GM23338 (cell line): ENCODE results near the gene TMEM87B. TPM values are rescaled to one million over a fixed set of nuclear protein-coding genes. Genes with fewer than 3 reads are reported as not detected.

ENCODE experiments used
- ATAC-seq: fragments of 200-7000 bp; cut with Tn5 transposase; 3 replicates; pipeline ENCODE4 v1.9.1; 2020
- DNase-seq: peaks from one replicate; pipeline ENCODE4 v3.0.0-alpha.2; 2015; ENCODE audit warnings: low spot score
- H2AFZ ChIP-seq: fragments of 200-600 bp; sonication (generic); 2 replicates; pipeline ENCODE4 v1.8.0; 2016; ENCODE audit warnings: antibody characterized with exemption, mild to moderate bottlenecking, moderate library complexity
- H3F3A ChIP-seq: fragments of 200-600 bp; sonication (generic); replicated peaks from 2 replicates; pipeline ENCODE4 v1.8.0; 2017; ENCODE audit warnings: antibody characterized with exemption, mixed run types, low read depth
- H3K27ac ChIP-seq: fragments of 200-600 bp; sonication (generic); 2 replicates; pipeline ENCODE4 v1.6.1; 2016; ENCODE audit warnings: low read depth
- H3K27me3 ChIP-seq: fragments of 200-600 bp; sonication (generic); 2 replicates; pipeline ENCODE4 v1.8.0; 2016; ENCODE audit warnings: mild to moderate bottlenecking, mixed run types, moderate library complexity; ENCODE audit not compliant: insufficient read depth
- H3K36me3 ChIP-seq: fragments of 200-600 bp; sonication (generic); 2 replicates; pipeline ENCODE4 v1.8.0; 2016; ENCODE audit warnings: mild to moderate bottlenecking; ENCODE audit not compliant: insufficient read depth
- H3K4me1 ChIP-seq: fragments of 200-600 bp; sonication (generic); 2 replicates; pipeline ENCODE4 v1.8.0; 2016; ENCODE audit warnings: mild to moderate bottlenecking, moderate library complexity; ENCODE audit not compliant: insufficient read depth
- H3K4me2 ChIP-seq: fragments of 200-600 bp; sonication (generic); 2 replicates; pipeline ENCODE4 v1.7.1; 2017; ENCODE audit warnings: mixed run types
- H3K4me3 ChIP-seq: fragments of 200-600 bp; sonication (generic); 2 replicates; pipeline ENCODE4 v1.6.1; 2016; ENCODE audit warnings: mixed run types
- H3K79me2 ChIP-seq: fragments of 200-600 bp; sonication (generic); replicated peaks from 2 replicates; pipeline ENCODE4 v1.8.0; 2017; ENCODE audit warnings: mild to moderate bottlenecking; ENCODE audit not compliant: insufficient read depth
- H3K9me2 ChIP-seq: fragments of 200-600 bp; sonication (generic); 2 replicates; pipeline ENCODE4 v1.8.0; 2017; ENCODE audit not compliant: insufficient read depth
- H4K20me1 ChIP-seq: fragments of 200-600 bp; sonication (generic); replicated peaks from 2 replicates; pipeline ENCODE4 v1.8.0; 2017; ENCODE audit warnings: mild to moderate bottlenecking; ENCODE audit not compliant: insufficient read depth
- H3K27ac Mint-ChIP-seq: 2 replicates; pipeline ENCODE4 v1.8.0; 2020; ENCODE audit warnings: inconsistent platforms, mild to moderate bottlenecking, moderate library complexity, mixed read lengths
- H3K27me3 Mint-ChIP-seq: 3 replicates; pipeline ENCODE4 v1.8.0; 2022; ENCODE audit warnings: low read depth, mild to moderate bottlenecking, moderate library complexity, mixed read lengths, inconsistent platforms; ENCODE audit not compliant: insufficient read depth, poor library complexity
- H3K36me3 Mint-ChIP-seq: 3 replicates; pipeline ENCODE4 v1.8.0; 2021; ENCODE audit warnings: low read depth, mild to moderate bottlenecking, inconsistent platforms, moderate library complexity, mixed read lengths
- H3K4me1 Mint-ChIP-seq: 3 replicates; pipeline ENCODE4 v1.8.0; 2020; ENCODE audit warnings: mild to moderate bottlenecking, inconsistent platforms, mixed read lengths
- H3K4me3 Mint-ChIP-seq: 3 replicates; pipeline ENCODE4 v1.8.0; 2021; ENCODE audit warnings: moderate library complexity, mild to moderate bottlenecking, inconsistent platforms, mixed read lengths
- H3K9me3 Mint-ChIP-seq: 3 replicates; pipeline ENCODE4 v1.8.0; 2020; ENCODE audit warnings: moderate library complexity, mild to moderate bottlenecking, inconsistent platforms, mixed read lengths
- CREB1 ChIP-seq: fragments of 250-450 bp; sonication (Bioruptor Pico); IDR thresholded peaks from 2 replicates; pipeline ENCODE4 v1.5.0; 2020; ENCODE audit warnings: low read depth, mild to moderate bottlenecking, moderate library complexity
- EZH2 ChIP-seq: fragments of 200-600 bp; sonication (generic); IDR thresholded peaks from one replicate; pipeline ENCODE4 v1.8.0; 2017; ENCODE audit warnings: antibody characterized with exemption, mild to moderate bottlenecking, low read depth; ENCODE audit not compliant: unreplicated experiment
- EZH2phosphoT487 ChIP-seq: fragments of 200-600 bp; sonication (generic); IDR thresholded peaks from one replicate; pipeline ENCODE4 v1.8.1; 2018; ENCODE audit warnings: antibody characterized with exemption; ENCODE audit not compliant: unreplicated experiment
- JUNB ChIP-seq: IDR thresholded peaks from one replicate; pipeline ENCODE4 v1.6.1; 2016; ENCODE audit warnings: antibody characterized with exemption; ENCODE audit not compliant: unreplicated experiment
- NANOG ChIP-seq: IDR thresholded peaks from 2 replicates; pipeline ENCODE4 v1.6.1; 2016; ENCODE audit warnings: antibody characterized with exemption, borderline replicate concordance
- POLR2AphosphoS5 ChIP-seq: IDR thresholded peaks from 2 replicates; pipeline ENCODE4 v1.6.1; 2016; ENCODE audit warnings: antibody characterized with exemption, low read depth
- STAT1 ChIP-seq: IDR thresholded peaks from one replicate; pipeline ENCODE4 v1.6.1; 2016; ENCODE audit warnings: antibody characterized with exemption; ENCODE audit not compliant: unreplicated experiment
- ZNF114 ChIP-seq: fragments of 250-450 bp; sonication (Bioruptor Pico); IDR thresholded peaks from 2 replicates; pipeline ENCODE4 v1.5.0; 2020; ENCODE audit warnings: mild to moderate bottlenecking, moderate library complexity
- ZNF331 ChIP-seq: fragments of 250-450 bp; sonication (Bioruptor Pico); IDR thresholded peaks from 2 replicates; pipeline ENCODE4 v1.5.0; 2020; ENCODE audit warnings: low read depth, mild to moderate bottlenecking, moderate library complexity
- polyA plus RNA-seq: library from polyadenylated mRNA; unstranded; fragments of >200 nt; fragmentation: Nextera tagmentation; extraction: Ambion mirVana; gene quantifications from 2 replicates; pipeline ENCODE4 v1.2.1, GENCODE V29; 2016
- total RNA-seq: library from RNA; depleted of rRNA; stranded (reverse); fragments of >200 nt; shearing (Covaris generic); gene quantifications from 2 replicates; pipeline ENCODE4 v1.2.3, GENCODE V29; 2014
- TF ChIP-seq, protein P1 (sequence below), 2 experiments: fragments of 200-600 bp in 1 of 2; sonication (generic) in 1 of 2; conservative IDR thresholded peaks; 2 replicates each; pipeline versions ENCODE4 v1.5.1 to v1.6.1; 2016 to 2017; ENCODE audit warnings: antibody characterized with exemption in 2 of 2, low read depth in 2 of 2, mild to moderate bottlenecking in 2 of 2, moderate library complexity in 1 of 2
- TF ChIP-seq, protein P2 (sequence below): IDR thresholded peaks from 2 replicates; pipeline ENCODE4 v1.6.1; 2016; ENCODE audit warnings: antibody characterized with exemption
- TF ChIP-seq, protein P3 (sequence below): IDR thresholded peaks from one replicate; pipeline ENCODE4 v1.6.1; 2018; ENCODE audit warnings: antibody characterized with exemption; ENCODE audit not compliant: unreplicated experiment
- TF ChIP-seq, protein P4 (sequence below): fragments of 250-450 bp; sonication (Bioruptor Pico); IDR thresholded peaks from 2 replicates; pipeline ENCODE4 v1.5.0; 2020; ENCODE audit warnings: mild to moderate bottlenecking, moderate library complexity

The TMEM87B gene
- total and polyA plus RNA-seq, 2 experiments from 2014 or later = 7.0 to 15.4 TPM

DNA sequence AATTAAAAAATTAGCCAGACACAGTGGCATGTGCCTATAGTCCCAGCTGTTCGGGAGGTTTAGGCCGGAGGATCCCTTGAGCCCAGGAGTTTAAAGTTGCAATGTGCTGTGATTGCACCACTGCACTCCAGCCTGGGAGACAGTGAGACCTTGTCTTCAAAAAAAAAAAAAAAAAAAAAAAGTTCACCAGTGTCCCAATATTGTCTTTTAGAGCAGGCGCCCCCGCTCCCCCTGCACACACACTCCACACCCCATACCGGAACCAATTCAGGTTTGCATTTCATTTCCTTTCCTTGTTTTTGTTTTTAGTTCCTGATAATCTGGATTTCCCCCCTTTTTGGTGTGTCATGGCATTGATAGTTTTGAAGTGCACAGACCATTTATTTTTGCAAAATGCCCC is 10.4 kb downstream of the TMEM87B start:
- peaks cover 13% of the 10 kb centered on the region for H3K36me3 ChIP-seq
- H3K4me3 ChIP-seq = no peak overlapping the region
- no peaks in the 10 kb centered on the region; the same call in 1 of the 2 replicates for H4K20me1 ChIP-seq
- peaks cover 5% of the 10 kb centered on the region for H3K27me3 Mint-ChIP-seq
- peaks cover 3% of the 10 kb centered on the region; the same call in 1 of the 3 replicates for H3K9me3 Mint-ChIP-seq
- no peaks in the 10 kb centered on the region for H3K4me1 ChIP-seq
- no peak overlapping the region for H3K4me3 Mint-ChIP-seq
- no peak overlapping the region for H3K27ac ChIP-seq
- peaks cover 12% of the 10 kb centered on the region; the same call in 2 of the 3 replicates for H3K4me1 Mint-ChIP-seq
- ATAC-seq (no peak), DNase-seq (no peak)
- no peaks in the 10 kb centered on the region for H3K27me3 ChIP-seq
- no peak overlapping the region for H3K27ac Mint-ChIP-seq
- no peaks in the 10 kb centered on the region for H3K79me2 ChIP-seq
- H3K4me2 ChIP-seq = no peak overlapping the region
- no peaks in the 10 kb centered on the region for H3K9me2 ChIP-seq
- TF ChIP-seq, protein P1, sequence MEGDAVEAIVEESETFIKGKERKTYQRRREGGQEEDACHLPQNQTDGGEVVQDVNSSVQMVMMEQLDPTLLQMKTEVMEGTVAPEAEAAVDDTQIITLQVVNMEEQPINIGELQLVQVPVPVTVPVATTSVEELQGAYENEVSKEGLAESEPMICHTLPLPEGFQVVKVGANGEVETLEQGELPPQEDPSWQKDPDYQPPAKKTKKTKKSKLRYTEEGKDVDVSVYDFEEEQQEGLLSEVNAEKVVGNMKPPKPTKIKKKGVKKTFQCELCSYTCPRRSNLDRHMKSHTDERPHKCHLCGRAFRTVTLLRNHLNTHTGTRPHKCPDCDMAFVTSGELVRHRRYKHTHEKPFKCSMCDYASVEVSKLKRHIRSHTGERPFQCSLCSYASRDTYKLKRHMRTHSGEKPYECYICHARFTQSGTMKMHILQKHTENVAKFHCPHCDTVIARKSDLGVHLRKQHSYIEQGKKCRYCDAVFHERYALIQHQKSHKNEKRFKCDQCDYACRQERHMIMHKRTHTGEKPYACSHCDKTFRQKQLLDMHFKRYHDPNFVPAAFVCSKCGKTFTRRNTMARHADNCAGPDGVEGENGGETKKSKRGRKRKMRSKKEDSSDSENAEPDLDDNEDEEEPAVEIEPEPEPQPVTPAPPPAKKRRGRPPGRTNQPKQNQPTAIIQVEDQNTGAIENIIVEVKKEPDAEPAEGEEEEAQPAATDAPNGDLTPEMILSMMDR (conservative IDR thresholded peaks at IDR 0.05; ENCODE audit: low read depth in 2 of 2) = no peak
- TF ChIP-seq, protein P2, sequence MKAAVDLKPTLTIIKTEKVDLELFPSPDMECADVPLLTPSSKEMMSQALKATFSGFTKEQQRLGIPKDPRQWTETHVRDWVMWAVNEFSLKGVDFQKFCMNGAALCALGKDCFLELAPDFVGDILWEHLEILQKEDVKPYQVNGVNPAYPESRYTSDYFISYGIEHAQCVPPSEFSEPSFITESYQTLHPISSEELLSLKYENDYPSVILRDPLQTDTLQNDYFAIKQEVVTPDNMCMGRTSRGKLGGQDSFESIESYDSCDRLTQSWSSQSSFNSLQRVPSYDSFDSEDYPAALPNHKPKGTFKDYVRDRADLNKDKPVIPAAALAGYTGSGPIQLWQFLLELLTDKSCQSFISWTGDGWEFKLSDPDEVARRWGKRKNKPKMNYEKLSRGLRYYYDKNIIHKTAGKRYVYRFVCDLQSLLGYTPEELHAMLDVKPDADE = no peak
- no peak for TF ChIP-seq ZNF114 (CRISPR knock-in tag)
- TF ChIP-seq EZH2 = no peak
- TF ChIP-seq CREB1 (CRISPR knock-in tag) = no peak
- TF ChIP-seq, protein P3, sequence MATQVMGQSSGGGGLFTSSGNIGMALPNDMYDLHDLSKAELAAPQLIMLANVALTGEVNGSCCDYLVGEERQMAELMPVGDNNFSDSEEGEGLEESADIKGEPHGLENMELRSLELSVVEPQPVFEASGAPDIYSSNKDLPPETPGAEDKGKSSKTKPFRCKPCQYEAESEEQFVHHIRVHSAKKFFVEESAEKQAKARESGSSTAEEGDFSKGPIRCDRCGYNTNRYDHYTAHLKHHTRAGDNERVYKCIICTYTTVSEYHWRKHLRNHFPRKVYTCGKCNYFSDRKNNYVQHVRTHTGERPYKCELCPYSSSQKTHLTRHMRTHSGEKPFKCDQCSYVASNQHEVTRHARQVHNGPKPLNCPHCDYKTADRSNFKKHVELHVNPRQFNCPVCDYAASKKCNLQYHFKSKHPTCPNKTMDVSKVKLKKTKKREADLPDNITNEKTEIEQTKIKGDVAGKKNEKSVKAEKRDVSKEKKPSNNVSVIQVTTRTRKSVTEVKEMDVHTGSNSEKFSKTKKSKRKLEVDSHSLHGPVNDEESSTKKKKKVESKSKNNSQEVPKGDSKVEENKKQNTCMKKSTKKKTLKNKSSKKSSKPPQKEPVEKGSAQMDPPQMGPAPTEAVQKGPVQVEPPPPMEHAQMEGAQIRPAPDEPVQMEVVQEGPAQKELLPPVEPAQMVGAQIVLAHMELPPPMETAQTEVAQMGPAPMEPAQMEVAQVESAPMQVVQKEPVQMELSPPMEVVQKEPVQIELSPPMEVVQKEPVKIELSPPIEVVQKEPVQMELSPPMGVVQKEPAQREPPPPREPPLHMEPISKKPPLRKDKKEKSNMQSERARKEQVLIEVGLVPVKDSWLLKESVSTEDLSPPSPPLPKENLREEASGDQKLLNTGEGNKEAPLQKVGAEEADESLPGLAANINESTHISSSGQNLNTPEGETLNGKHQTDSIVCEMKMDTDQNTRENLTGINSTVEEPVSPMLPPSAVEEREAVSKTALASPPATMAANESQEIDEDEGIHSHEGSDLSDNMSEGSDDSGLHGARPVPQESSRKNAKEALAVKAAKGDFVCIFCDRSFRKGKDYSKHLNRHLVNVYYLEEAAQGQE = no peak
- no peak for TF ChIP-seq EZH2phosphoT487
- TF ChIP-seq, protein P4, sequence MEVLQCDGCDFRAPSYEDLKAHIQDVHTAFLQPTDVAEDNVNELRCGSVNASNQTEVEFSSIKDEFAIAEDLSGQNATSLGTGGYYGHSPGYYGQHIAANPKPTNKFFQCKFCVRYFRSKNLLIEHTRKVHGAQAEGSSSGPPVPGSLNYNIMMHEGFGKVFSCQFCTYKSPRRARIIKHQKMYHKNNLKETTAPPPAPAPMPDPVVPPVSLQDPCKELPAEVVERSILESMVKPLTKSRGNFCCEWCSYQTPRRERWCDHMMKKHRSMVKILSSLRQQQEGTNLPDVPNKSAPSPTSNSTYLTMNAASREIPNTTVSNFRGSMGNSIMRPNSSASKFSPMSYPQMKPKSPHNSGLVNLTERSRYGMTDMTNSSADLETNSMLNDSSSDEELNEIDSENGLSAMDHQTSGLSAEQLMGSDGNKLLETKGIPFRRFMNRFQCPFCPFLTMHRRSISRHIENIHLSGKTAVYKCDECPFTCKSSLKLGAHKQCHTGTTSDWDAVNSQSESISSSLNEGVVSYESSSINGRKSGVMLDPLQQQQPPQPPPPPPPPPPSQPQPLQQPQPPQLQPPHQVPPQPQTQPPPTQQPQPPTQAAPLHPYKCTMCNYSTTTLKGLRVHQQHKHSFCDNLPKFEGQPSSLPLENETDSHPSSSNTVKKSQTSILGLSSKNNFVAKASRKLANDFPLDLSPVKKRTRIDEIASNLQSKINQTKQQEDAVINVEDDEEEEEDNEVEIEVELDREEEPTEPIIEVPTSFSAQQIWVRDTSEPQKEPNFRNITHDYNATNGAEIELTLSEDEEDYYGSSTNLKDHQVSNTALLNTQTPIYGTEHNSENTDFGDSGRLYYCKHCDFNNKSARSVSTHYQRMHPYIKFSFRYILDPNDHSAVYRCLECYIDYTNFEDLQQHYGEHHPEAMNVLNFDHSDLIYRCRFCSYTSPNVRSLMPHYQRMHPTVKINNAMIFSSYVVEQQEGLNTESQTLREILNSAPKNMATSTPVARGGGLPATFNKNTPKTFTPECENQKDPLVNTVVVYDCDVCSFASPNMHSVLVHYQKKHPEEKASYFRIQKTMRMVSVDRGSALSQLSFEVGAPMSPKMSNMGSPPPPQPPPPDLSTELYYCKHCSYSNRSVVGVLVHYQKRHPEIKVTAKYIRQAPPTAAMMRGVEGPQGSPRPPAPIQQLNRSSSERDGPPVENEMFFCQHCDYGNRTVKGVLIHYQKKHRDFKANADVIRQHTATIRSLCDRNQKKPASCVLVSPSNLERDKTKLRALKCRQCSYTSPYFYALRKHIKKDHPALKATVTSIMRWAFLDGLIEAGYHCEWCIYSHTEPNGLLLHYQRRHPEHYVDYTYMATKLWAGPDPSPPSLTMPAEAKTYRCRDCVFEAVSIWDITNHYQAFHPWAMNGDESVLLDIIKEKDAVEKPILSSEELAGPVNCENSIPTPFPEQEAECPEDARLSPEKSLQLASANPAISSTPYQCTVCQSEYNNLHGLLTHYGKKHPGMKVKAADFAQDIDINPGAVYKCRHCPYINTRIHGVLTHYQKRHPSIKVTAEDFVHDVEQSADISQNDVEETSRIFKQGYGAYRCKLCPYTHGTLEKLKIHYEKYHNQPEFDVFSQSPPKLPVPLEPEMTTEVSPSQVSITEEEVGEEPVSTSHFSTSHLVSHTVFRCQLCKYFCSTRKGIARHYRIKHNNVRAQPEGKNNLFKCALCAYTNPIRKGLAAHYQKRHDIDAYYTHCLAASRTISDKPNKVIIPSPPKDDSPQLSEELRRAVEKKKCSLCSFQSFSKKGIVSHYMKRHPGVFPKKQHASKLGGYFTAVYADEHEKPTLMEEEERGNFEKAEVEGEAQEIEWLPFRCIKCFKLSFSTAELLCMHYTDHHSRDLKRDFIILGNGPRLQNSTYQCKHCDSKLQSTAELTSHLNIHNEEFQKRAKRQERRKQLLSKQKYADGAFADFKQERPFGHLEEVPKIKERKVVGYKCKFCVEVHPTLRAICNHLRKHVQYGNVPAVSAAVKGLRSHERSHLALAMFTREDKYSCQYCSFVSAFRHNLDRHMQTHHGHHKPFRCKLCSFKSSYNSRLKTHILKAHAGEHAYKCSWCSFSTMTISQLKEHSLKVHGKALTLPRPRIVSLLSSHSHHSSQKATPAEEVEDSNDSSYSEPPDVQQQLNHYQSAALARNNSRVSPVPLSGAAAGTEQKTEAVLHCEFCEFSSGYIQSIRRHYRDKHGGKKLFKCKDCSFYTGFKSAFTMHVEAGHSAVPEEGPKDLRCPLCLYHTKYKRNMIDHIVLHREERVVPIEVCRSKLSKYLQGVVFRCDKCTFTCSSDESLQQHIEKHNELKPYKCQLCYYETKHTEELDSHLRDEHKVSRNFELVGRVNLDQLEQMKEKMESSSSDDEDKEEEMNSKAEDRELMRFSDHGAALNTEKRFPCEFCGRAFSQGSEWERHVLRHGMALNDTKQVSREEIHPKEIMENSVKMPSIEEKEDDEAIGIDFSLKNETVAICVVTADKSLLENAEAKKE (CRISPR knock-in tag) = no peak
- TF ChIP-seq POLR2AphosphoS5 = no peak
- TF ChIP-seq NANOG = no peak
- TF ChIP-seq JUNB = no peak
- TF ChIP-seq STAT1 = no peak
- no peak for TF ChIP-seq ZNF331 (CRISPR knock-in tag)
- no peaks in the 10 kb centered on the region for H3F3A ChIP-seq
- H3K36me3 Mint-ChIP-seq = peaks cover 55% of the 10 kb centered on the region
- no peak overlapping the region for H2AFZ ChIP-seq
